Measurements from ENCODE around the gene PET117.
"Not testable (repeated sequence)": the region's sequence is repeated elsewhere in the genome, so short reads cannot be mapped to it uniquely, and the experiment has no call there.

DNA sequence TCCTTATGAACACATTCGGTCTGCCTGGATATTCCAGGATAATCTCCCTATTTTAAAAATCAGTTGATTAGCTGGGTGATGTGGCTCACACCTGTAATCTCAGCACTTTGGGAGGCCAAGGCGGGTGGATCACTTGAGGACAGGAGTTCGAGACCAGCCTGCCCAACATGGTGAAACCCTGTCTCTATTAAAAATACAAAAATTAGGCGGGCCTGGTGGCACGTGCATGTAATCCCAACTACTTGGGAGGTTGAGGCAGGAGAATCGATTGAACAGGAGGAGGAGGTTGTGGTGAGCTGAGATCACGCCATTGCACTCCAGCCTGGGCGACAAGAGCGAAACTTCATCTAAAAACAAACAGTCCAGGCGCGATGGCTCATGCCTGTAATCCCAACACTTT, 48.8 kb upstream of the PET117 start:
- TF ChIP-seq CTCF (IDR thresholded peaks at IDR 0.05; ENCODE audit: insufficient read depth, low read length); SPI1 (IDR thresholded peaks at IDR 0.05; ENCODE audit: borderline replicate concordance, low read depth); POLR2AphosphoS5 (IDR thresholded peaks at IDR 0.05; ENCODE audit: low read depth); GABPA (IDR thresholded peaks at IDR 0.05; ENCODE audit: low read depth): not testable (repeated sequence)
